Measurements from ENCODE around the gene RSPH1.

Gene RSPH1

DNA sequence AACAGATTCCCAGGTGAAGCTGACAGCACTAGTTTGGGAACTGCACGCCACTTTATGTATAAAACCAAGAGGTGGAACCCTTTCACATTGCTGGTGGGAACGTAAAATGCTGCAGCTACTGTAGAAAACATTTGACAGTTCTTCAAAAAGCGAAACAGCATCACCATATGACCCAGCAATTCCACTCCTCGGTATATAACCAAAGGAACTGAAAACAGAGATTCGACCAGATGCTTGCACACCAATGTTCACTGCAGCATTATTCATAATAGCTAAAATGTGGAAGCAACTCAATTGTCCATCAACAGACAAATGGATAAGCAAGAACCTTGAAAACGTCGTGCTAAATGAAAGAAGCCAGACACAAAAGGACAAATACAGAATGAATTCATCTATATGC lies 17.5 kb downstream of the RSPH1 start (continued):
- TF ChIP-seq, protein P1, sequence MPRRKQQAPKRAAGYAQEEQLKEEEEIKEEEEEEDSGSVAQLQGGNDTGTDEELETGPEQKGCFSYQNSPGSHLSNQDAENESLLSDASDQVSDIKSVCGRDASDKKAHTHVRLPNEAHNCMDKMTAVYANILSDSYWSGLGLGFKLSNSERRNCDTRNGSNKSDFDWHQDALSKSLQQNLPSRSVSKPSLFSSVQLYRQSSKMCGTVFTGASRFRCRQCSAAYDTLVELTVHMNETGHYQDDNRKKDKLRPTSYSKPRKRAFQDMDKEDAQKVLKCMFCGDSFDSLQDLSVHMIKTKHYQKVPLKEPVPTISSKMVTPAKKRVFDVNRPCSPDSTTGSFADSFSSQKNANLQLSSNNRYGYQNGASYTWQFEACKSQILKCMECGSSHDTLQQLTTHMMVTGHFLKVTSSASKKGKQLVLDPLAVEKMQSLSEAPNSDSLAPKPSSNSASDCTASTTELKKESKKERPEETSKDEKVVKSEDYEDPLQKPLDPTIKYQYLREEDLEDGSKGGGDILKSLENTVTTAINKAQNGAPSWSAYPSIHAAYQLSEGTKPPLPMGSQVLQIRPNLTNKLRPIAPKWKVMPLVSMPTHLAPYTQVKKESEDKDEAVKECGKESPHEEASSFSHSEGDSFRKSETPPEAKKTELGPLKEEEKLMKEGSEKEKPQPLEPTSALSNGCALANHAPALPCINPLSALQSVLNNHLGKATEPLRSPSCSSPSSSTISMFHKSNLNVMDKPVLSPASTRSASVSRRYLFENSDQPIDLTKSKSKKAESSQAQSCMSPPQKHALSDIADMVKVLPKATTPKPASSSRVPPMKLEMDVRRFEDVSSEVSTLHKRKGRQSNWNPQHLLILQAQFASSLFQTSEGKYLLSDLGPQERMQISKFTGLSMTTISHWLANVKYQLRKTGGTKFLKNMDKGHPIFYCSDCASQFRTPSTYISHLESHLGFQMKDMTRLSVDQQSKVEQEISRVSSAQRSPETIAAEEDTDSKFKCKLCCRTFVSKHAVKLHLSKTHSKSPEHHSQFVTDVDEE (CRISPR knock-in tag; IDR thresholded peaks at IDR 0.05): no peak
- TF ChIP-seq ISL1 (CRISPR knock-in tag; IDR thresholded peaks at IDR 0.05) (no peak), SNAI2 (CRISPR knock-in tag; IDR thresholded peaks at IDR 0.05) (no peak), TCF4 (CRISPR knock-in tag; IDR thresholded peaks at IDR 0.05; ENCODE audit: borderline replicate concordance) (no peak)

DNA sequence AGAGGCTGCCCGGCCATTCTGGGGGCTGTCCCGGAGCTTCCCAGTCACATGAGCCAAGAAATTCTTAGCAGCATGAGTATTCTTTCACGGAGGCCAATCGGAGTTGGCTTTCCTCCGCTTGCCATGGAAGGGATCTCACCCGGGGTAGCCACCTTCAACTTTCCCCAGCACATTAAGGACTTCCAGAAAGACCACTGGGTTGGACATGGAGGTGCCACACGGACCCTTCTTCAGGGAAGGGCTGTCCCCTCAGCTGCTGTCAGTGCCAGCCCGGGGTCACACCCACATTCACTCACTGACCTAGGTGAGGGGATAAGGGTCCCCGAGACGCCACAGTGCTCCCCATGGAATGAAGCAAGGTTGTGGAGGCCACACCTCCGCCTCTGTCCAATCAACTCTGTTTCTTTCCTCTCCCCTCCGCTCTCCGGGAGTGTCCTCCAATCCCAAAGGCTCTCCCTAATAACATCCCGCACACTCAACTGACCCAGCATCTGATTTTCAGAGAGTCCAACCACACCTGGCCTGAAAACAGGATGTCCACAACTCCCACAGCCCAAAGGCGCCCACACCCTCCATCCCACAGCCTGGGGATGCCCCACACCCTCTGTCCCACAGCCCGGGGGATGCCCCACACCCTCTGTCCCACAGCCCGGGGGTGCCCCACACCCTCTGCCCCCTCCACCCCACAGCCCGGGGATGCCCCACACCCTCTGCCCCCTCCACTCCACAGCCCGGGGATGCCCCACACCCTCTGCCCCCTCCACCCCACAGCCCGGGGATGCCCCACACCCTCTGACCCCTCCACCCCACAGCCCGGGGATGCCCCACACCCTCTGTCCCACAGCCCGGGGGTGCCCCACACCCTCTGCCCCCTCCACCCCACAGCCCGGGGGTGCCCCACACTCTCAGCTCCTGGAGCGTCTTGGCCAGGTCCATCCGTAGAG lies 19.4 kb downstream of the RSPH1 start:
- ATAC-seq: no peak
- TF ChIP-seq ZC3H10 (CRISPR knock-in tag; IDR thresholded peaks at IDR 0.05) (no peak), ISL1 (CRISPR knock-in tag; IDR thresholded peaks at IDR 0.05) (no peak), ZNF8 (CRISPR knock-in tag; IDR thresholded peaks at IDR 0.05) (no peak), OSR1 (CRISPR knock-in tag; IDR thresholded peaks at IDR 0.05) (no peak), ZFP3 (CRISPR knock-in tag; IDR thresholded peaks at IDR 0.05) (no peak), CSDC2 (CRISPR knock-in tag; IDR thresholded peaks at IDR 0.05) (no peak), TCF4 (CRISPR knock-in tag; IDR thresholded peaks at IDR 0.05; ENCODE audit: borderline replicate concordance) (no peak), RARB (CRISPR knock-in tag; IDR thresholded peaks at IDR 0.05) (no peak)
- TF ChIP-seq, protein P2, sequence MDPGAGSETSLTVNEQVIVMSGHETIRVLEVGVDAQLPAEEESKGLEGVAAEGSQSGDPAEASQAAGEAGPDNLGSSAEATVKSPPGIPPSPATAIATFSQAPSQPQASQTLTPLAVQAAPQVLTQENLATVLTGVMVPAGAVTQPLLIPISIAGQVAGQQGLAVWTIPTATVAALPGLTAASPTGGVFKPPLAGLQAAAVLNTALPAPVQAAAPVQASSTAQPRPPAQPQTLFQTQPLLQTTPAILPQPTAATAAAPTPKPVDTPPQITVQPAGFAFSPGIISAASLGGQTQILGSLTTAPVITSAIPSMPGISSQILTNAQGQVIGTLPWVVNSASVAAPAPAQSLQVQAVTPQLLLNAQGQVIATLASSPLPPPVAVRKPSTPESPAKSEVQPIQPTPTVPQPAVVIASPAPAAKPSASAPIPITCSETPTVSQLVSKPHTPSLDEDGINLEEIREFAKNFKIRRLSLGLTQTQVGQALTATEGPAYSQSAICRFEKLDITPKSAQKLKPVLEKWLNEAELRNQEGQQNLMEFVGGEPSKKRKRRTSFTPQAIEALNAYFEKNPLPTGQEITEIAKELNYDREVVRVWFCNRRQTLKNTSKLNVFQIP (CRISPR knock-in tag; IDR thresholded peaks at IDR 0.05; ENCODE audit: borderline replicate concordance, low read depth): no peak
- TF ChIP-seq, protein P3, sequence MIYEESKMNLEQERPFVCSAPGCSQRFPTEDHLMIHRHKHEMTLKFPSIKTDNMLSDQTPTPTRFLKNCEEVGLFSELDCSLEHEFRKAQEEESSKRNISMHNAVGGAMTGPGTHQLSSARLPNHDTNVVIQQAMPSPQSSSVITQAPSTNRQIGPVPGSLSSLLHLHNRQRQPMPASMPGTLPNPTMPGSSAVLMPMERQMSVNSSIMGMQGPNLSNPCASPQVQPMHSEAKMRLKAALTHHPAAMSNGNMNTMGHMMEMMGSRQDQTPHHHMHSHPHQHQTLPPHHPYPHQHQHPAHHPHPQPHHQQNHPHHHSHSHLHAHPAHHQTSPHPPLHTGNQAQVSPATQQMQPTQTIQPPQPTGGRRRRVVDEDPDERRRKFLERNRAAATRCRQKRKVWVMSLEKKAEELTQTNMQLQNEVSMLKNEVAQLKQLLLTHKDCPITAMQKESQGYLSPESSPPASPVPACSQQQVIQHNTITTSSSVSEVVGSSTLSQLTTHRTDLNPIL (CRISPR knock-in tag; IDR thresholded peaks at IDR 0.05; ENCODE audit: low read depth): no peak

DNA sequence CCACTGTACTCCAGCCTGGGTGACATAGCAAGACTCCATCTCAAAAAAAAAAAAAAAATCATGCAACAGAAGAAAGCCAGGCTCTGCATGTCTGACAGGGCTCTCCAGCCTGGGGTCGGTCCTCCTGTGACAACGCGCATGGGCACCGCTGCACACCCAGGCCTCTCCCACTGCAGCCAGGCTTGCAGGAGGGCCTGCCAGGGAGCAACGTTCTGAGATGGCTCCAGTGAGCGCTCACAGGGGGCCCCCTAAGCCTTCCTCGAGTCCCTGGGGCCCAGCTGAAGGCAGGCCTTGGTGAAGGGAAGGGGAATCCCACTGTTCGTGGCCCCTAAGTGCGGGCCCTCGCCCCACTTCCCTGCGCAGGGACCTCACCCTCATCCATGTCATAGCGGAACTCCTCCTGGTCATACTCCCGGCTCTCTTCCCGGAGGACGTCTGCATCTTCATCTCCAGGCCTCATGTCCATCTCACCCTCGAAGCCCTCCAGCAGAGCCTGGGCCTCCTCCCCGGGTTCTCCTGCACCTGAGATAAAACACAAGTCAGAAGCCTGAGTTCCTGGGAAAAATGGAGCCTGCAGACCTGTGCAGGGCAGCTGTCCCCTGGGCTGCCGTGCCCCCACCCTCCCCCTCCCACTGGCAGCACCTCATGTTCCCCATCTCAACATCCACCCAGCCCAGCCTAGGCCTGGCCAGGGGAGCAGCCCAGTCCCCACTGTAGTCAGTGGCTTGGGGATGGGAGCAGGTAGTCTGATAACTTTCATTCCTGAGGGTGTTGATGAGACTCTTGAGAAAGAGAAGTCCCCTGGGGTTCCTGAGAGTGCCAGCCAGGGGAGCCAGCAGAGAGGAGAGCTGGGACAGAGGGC lies 20.3 kb downstream of the RSPH1 start:
- ATAC-seq: no peak
- TF ChIP-seq, protein P4, sequence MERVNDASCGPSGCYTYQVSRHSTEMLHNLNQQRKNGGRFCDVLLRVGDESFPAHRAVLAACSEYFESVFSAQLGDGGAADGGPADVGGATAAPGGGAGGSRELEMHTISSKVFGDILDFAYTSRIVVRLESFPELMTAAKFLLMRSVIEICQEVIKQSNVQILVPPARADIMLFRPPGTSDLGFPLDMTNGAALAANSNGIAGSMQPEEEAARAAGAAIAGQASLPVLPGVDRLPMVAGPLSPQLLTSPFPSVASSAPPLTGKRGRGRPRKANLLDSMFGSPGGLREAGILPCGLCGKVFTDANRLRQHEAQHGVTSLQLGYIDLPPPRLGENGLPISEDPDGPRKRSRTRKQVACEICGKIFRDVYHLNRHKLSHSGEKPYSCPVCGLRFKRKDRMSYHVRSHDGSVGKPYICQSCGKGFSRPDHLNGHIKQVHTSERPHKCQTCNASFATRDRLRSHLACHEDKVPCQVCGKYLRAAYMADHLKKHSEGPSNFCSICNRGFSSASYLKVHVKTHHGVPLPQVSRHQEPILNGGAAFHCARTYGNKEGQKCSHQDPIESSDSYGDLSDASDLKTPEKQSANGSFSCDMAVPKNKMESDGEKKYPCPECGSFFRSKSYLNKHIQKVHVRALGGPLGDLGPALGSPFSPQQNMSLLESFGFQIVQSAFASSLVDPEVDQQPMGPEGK (CRISPR knock-in tag; IDR thresholded peaks at IDR 0.05; ENCODE audit: borderline replicate concordance): no peak
- TF ChIP-seq ZNF70 (CRISPR knock-in tag; IDR thresholded peaks at IDR 0.05) (no peak), ZNF565 (CRISPR knock-in tag; conservative IDR thresholded peaks at IDR 0.05; ENCODE audit: low read depth) (no peak), ESRRG (CRISPR knock-in tag; IDR thresholded peaks at IDR 0.05) (no peak), SNAI2 (CRISPR knock-in tag; IDR thresholded peaks at IDR 0.05) (no peak), OSR1 (CRISPR knock-in tag; IDR thresholded peaks at IDR 0.05) (no peak), RARB (CRISPR knock-in tag; IDR thresholded peaks at IDR 0.05) (no peak), GLIS3 (CRISPR knock-in tag; IDR thresholded peaks at IDR 0.05) (no peak), ARNTL (CRISPR knock-in tag; IDR thresholded peaks at IDR 0.05; ENCODE audit: borderline replicate concordance, low read depth) (no peak), ISL1 (CRISPR knock-in tag; IDR thresholded peaks at IDR 0.05) (no peak), ZFP30 (CRISPR knock-in tag; IDR thresholded peaks at IDR 0.05) (no peak)
- TF ChIP-seq, protein P1 (CRISPR knock-in tag; IDR thresholded peaks at IDR 0.05): no peak
- TF ChIP-seq, protein P2 (CRISPR knock-in tag; IDR thresholded peaks at IDR 0.05; ENCODE audit: borderline replicate concordance, low read depth): no peak
- TF ChIP-seq, protein P3 (CRISPR knock-in tag; IDR thresholded peaks at IDR 0.05; ENCODE audit: low read depth): no peak
